HUES64 (cell line): Measurements from ENCODE around the gene ARHGEF12.
A peak's percentile ranks its signal among the peaks of the same experiment; 100 is the strongest.

ENCODE experiments used
- H3K27ac ChIP-seq: 2 replicates; pipeline ENCODE4 v1.7.0; 2013; ENCODE audit warnings: low read depth, low read length, inconsistent platforms
- H3K27me3 ChIP-seq: 2 replicates; pipeline ENCODE4 v1.6.1; 2013; ENCODE audit warnings: mild to moderate bottlenecking, low read length; ENCODE audit not compliant: insufficient read depth
- H3K36me3 ChIP-seq: 2 replicates; pipeline ENCODE4 v1.6.1; 2013; ENCODE audit warnings: mild to moderate bottlenecking, low read length; ENCODE audit not compliant: insufficient read depth
- H3K4me1 ChIP-seq: 2 replicates; pipeline ENCODE4 v1.6.1; 2013; ENCODE audit warnings: mild to moderate bottlenecking, low read length, moderate library complexity; ENCODE audit not compliant: insufficient read depth
- H3K4me3 ChIP-seq: 2 replicates; pipeline ENCODE4 v1.5.1; 2013; ENCODE audit warnings: mild to moderate bottlenecking, low read length, moderate library complexity
- H3K9ac ChIP-seq: 2 replicates; pipeline ENCODE4 v1.6.1; 2013; ENCODE audit warnings: mild to moderate bottlenecking, low read depth, low read length
- H3K9me3 ChIP-seq: 2 replicates; pipeline ENCODE4 v1.6.1; 2013; ENCODE audit warnings: low read depth, low read length; ENCODE audit not compliant: insufficient read depth
- WGBS: fragments of 150-250, 120-280 bp; methylation state at CpG from one replicate; pipeline ENCODE4 v1.1.7; 2013; ENCODE audit warnings: missing lambda C conversion rate; 5-methylcytosine and 5-hydroxymethylcytosine counted together

Gene ARHGEF12

DNA sequence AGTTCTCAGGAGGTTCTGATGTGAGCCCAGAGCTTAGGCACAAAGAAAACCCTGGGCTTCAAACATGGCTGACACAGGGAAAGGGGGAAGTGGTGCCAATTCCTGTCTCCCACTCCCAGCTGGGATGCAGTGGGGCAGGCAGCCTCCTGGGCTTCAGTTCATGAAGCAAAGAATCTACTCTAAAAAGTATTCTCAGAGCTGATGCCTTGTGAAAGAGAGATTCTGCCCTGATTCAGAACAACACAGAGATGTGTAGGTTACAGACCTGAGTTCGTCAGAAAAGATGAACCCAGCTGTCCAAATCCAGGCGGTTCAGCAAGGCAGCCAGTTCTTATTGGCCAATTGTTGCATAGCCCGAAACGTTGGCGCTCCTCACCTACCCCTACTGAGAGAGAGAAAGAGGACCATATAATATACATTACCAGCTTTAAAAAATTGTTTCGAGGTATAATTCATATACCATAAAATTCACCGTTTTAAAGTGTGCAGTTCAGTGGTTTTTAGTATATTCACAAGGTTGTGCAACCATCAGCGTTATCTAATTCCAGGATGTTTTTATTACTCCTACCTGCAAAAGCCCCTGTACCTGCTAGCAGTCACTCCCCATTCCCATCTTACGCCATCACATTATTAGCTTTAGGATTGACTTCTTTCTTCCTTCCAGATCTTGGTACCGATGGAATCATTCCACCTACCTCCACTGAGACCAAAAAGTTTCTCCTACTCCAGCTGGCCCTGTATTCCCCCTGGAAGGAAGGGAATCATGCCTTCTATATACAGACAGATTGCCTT, 18.3 kb upstream of the ARHGEF12 start:
- H3K4me3 ChIP-seq, result no peak overlapping the region
- 93% methylated on average over 10 of the region's 10 CpGs for WGBS
- H3K4me1 ChIP-seq, result peaks cover 15% of the 10 kb centered on the region; the same call in 1 of the 2 replicates
- H3K27me3 ChIP-seq, result no peaks in the 10 kb centered on the region
- no peak overlapping the region for H3K27ac ChIP-seq
- no peaks in the 10 kb centered on the region for H3K9me3 ChIP-seq
- H3K36me3 ChIP-seq, result no peaks in the 10 kb centered on the region
- H3K9ac ChIP-seq, result no peak overlapping the region

- H3K36me3 ChIP-seq, result no peaks in the 10 kb centered on the region
- 86% methylated on average over 4 of the region's 4 CpGs for WGBS
- H3K27ac ChIP-seq, result no peak overlapping the region
- no peaks in the 10 kb centered on the region for H3K9me3 ChIP-seq
- H3K9ac ChIP-seq, result no peak overlapping the region
- H3K4me3 ChIP-seq, result no peak overlapping the region
- H3K27me3 ChIP-seq, result peaks cover 1% of the 10 kb centered on the region; the same call in 1 of the 2 replicates
- peaks cover 15% of the 10 kb centered on the region; the same call in 1 of the 2 replicates for H3K4me1 ChIP-seq
These were observed 17.3 kb upstream of the ARHGEF12 start for GRCh38 chr11:120318906-120319305.

DNA sequence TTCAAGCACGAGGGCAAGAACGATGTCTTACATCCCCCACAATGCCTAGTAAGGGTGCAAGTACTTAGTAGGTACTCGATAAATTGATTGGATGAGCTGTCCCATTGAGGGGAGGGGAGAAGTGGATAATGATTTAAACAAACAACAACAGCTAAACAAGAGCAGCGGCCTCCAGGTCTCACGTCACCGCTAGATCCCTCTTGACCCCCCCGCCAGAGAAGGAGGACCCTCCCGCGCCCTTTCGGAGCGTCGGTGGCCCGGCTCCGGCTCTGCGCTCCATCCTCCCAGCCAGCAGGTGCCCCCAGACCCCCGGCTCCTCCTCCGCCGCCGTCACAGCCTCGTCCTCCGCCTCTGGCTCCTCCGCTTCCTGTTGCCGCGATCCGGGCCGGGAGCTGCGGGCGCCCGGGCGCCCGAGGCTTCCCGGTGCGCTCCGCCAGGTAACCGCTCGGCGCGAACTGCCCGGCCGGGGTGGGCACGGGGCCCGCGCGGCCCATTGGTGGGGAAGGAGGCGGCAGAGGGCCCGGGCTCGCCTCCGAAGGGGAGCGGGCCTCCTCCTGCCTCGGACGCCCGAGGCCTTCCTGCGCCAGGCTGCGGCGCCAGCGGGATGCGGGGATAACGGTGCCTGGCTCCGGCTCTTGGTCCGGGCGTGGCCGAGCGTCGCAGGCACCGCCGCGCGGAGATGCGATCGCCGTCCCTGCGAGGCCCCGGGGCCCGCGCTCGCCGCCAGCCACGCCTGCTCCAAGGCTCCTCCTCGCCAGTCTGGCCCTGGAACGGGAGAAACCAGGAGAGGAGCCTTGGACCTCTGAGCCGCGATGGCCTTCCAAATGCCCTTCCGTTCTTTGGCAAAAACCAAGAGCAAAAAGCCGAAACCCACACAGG, 11.0 kb upstream of the ARHGEF12 start, which contains the start of gene TLCD5:
Gene TLCD5, plus strand, starts transcription at position 368 of the 879 bp plus-strand sequence. CDS start 2,143 bp downstream, outside the sequence.
- peaks cover 13% of the 10 kb centered on the region for H3K4me1 ChIP-seq
- peak within 1 kb of the TSS; percentile 73 for H3K27ac ChIP-seq
- under 1% methylated on average over 83 of the region's 84 CpGs for WGBS
- peak within 1 kb of the TSS; percentile 80 for H3K4me3 ChIP-seq
- H3K9me3 ChIP-seq, result no peaks in the 10 kb centered on the region
- H3K9ac ChIP-seq, result peak within 1 kb of the TSS; percentile 81
- H3K36me3 ChIP-seq, result peaks cover 11% of the 10 kb centered on the region
- peaks cover 6% of the 10 kb centered on the region; the same call in 1 of the 2 replicates for H3K27me3 ChIP-seq

DNA sequence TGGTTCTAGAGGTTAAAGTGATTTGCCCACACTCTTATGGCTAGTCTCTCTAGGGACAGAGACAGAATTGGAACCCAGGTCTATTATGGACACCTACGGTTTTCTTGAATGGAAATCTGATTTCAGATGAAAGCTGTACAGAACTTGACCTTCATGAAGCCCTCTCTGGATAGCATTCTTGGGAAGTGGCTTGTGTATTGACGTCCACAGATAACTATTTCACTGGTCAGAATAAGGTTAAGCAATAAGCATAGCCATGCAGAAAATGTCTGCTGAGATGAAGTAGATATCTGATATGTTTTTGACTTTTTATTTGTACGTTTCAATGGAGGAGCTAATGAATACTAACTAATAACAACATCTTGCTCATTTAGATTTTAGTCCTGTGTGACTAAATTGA, 10.0 kb upstream of the ARHGEF12 start:
- Histone ChIP-seq H3K27me3 (peaks cover 6% of the 10 kb centered on the region; the same call in 1 of the 2 replicates), H3K9ac (no peak overlapping the region), H3K27ac (no peak overlapping the region), H3K4me3 (peak overlapping the region; percentile 80), H3K9me3 (no peaks in the 10 kb centered on the region), H3K36me3 (peaks cover 22% of the 10 kb centered on the region), H3K4me1 (peaks cover 13% of the 10 kb centered on the region)
- 87% methylated on average over 2 of the region's 3 CpGs for WGBS

DNA sequence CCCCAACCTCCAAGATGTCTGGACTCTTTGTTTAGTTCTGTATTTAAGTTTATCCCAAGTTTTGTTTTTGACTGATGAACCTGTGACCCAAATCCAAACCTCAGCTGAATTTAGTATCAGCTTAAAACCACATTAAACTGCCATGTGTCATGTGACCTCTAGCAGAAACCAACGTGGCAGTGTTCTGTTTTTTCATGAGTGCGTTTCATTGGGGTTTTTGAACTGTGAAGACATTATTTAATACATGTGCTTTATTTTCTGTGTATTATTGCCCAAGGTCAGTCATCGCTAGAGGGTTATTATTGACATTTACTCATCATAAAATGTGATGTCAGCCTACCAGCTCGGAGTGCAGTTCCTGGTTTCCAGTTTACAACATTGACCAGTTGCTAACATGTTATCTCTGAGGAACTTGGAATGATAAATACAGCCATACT, 9.3 kb upstream of the ARHGEF12 start:
- H3K9me3 ChIP-seq, result no peaks in the 10 kb centered on the region
- peaks cover 6% of the 10 kb centered on the region; the same call in 1 of the 2 replicates for H3K27me3 ChIP-seq
- H3K27ac ChIP-seq, result no peak overlapping the region
- H3K4me1 ChIP-seq, result peaks cover 13% of the 10 kb centered on the region
- H3K36me3 ChIP-seq, result peaks cover 23% of the 10 kb centered on the region
- WGBS, result 85% methylated on average over 4 of the region's 4 CpGs
- no peak overlapping the region for H3K9ac ChIP-seq
- H3K4me3 ChIP-seq, result no peak overlapping the region

- 97% methylated on average over 4 of the region's 4 CpGs for WGBS
- peaks cover 13% of the 10 kb centered on the region for H3K4me1 ChIP-seq
- no peak overlapping the region for H3K27ac ChIP-seq
- no peaks in the 10 kb centered on the region for H3K9me3 ChIP-seq
- peaks cover 6% of the 10 kb centered on the region; the same call in 1 of the 2 replicates for H3K27me3 ChIP-seq
- H3K4me3 ChIP-seq, result no peak overlapping the region
- H3K36me3 ChIP-seq, result peaks cover 23% of the 10 kb centered on the region
- H3K9ac ChIP-seq, result no peak overlapping the region
These were observed 8.9 kb upstream of the ARHGEF12 start for GRCh38 chr11:120327311-120327710.

- no peak overlapping the region for H3K4me3 ChIP-seq
- no peaks in the 10 kb centered on the region for H3K27me3 ChIP-seq
- H3K4me1 ChIP-seq, result peaks cover 11% of the 10 kb centered on the region
- no peaks in the 10 kb centered on the region for H3K9me3 ChIP-seq
- WGBS, result 77% methylated on average over 3 of the region's 3 CpGs
- H3K27ac ChIP-seq, result no peak overlapping the region
- peaks cover 23% of the 10 kb centered on the region for H3K36me3 ChIP-seq
- H3K9ac ChIP-seq, result no peak overlapping the region
These were observed 6.7 kb upstream of the ARHGEF12 start for GRCh38 chr11:120329556-120329955.

GRCh38 chr11:120330045-120330444, 6.2 kb upstream of the ARHGEF12 start:
- peaks cover 23% of the 10 kb centered on the region for H3K36me3 ChIP-seq
- WGBS, result 94% methylated on average over 6 of the region's 6 CpGs
- H3K9me3 ChIP-seq, result no peaks in the 10 kb centered on the region
- no peak overlapping the region for H3K27ac ChIP-seq
- peaks cover 8% of the 10 kb centered on the region for H3K4me1 ChIP-seq
- no peak overlapping the region for H3K9ac ChIP-seq
- H3K4me3 ChIP-seq, result no peak overlapping the region
- H3K27me3 ChIP-seq, result no peaks in the 10 kb centered on the region

- peaks cover 23% of the 10 kb centered on the region for H3K36me3 ChIP-seq
- no peaks in the 10 kb centered on the region for H3K9me3 ChIP-seq
- no peak overlapping the region for H3K9ac ChIP-seq
- 95% methylated on average over 2 of the region's 2 CpGs for WGBS
- H3K27me3 ChIP-seq, result no peaks in the 10 kb centered on the region
- no peak overlapping the region for H3K27ac ChIP-seq
- H3K4me3 ChIP-seq, result no peak overlapping the region
- H3K4me1 ChIP-seq, result peaks cover 4% of the 10 kb centered on the region
These were observed 4.8 kb upstream of the ARHGEF12 start for GRCh38 chr11:120331301-120331996.

GRCh38 chr11:120332822-120333716, 3.1 kb upstream of the ARHGEF12 start:
- Histone ChIP-seq H3K9me3 (no peaks in the 10 kb centered on the region), H3K27me3 (no peaks in the 10 kb centered on the region), H3K4me1 (peaks cover 9% of the 10 kb centered on the region; the same call in 1 of the 2 replicates), H3K9ac (no peak overlapping the region), H3K36me3 (peaks cover 18% of the 10 kb centered on the region), H3K27ac (no peak overlapping the region), H3K4me3 (no peak overlapping the region)
- 94% methylated on average over 3 of the region's 5 CpGs for WGBS
